Fibroblast of the aortic adventitia (primary cell): ENCODE results near the gene PADI2. TPM values are rescaled to one million over a fixed set of nuclear protein-coding genes. Genes with fewer than 3 reads are reported as not detected.
A peak's percentile ranks its signal among the peaks of the same experiment; 100 is the strongest.

Experiments
- DNase-seq: peaks from one replicate; pipeline ENCODE4 v3.0.0-alpha.2; 2010; ENCODE audit warnings: low read depth
- H3K4me3 ChIP-seq: 2 replicates; pipeline ENCODE4 v1.5.1; 2011; ENCODE audit warnings: low read depth, mild to moderate bottlenecking, control low read depth, low read length, moderate library complexity
- total RNA-seq: library from RNA; depleted of rRNA; stranded (reverse); fragments of >200 nt; gene quantifications from 2 replicates; pipeline ENCODE4 v1.2.3, GENCODE V29; 2012; ENCODE audit warnings: low replicate concordance
- TF ChIP-seq, protein P1 (sequence below): IDR thresholded peaks from 2 replicates; pipeline ENCODE4 v1.5.1; 2011; ENCODE audit warnings: mild to moderate bottlenecking, low read length, control low read depth, inconsistent platforms; ENCODE audit not compliant: insufficient read depth

PADI2 gene
- total RNA-seq, 1 donor: 0.09 TPM

DNA sequence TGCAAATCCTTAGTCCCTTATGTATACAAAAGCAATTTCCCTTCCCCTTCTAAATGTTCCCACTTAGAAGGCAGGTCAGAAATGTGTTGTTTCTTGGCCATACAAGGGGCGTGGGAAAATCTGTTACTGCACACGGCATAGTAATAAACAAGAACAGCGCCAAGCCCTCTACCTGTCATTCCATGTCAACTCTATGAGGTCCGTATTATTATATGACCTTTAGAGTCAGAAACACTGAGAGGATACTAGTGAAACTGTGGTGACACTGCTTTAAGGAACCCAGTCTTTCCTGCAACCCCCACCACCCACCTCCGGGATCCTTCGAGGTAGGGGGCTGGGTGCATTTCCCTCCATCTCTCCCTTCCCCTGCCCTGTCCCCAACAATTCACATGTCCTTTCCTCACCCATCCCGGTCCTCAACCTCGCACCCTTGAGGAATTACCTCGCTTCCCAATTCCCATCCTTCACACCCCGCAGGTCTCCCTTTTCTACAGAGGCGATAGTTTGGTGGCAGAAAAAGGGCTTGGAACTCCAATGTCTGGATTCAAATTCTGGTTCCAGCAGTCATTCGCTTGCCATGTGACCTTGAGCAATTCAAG, 66.1 kb downstream of the PADI2 start:
- peak overlapping the region; percentile 100 for H3K4me3 ChIP-seq
- DNase-seq: no peak

DNA sequence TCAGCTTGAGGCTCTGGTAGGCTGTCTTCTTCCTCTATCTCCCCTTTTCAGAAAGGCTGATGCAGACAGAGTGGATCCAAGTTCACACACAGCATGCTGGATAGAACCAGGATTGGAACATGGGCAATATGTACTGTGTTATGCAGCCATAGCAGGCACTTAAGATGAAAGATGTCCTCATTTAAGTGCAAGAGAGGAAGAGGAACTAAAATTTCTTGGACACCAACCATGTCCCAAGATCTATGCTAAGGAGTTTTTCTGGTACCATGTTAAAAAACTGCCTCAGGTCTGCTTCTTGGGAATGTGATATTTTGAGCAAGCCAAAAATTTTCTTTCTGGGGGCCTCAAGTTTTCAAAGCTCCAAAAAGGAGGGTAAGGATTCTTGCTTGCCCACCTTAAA, 66.6 kb downstream of the PADI2 start:
- TF ChIP-seq, protein P1, sequence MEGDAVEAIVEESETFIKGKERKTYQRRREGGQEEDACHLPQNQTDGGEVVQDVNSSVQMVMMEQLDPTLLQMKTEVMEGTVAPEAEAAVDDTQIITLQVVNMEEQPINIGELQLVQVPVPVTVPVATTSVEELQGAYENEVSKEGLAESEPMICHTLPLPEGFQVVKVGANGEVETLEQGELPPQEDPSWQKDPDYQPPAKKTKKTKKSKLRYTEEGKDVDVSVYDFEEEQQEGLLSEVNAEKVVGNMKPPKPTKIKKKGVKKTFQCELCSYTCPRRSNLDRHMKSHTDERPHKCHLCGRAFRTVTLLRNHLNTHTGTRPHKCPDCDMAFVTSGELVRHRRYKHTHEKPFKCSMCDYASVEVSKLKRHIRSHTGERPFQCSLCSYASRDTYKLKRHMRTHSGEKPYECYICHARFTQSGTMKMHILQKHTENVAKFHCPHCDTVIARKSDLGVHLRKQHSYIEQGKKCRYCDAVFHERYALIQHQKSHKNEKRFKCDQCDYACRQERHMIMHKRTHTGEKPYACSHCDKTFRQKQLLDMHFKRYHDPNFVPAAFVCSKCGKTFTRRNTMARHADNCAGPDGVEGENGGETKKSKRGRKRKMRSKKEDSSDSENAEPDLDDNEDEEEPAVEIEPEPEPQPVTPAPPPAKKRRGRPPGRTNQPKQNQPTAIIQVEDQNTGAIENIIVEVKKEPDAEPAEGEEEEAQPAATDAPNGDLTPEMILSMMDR: no peak
- no peak for DNase-seq
- H3K4me3 ChIP-seq: peak overlapping the region; percentile 100

More for the DNA sequence above, 66.1 kb downstream of the PADI2 start:
- TF ChIP-seq, protein P1: no peak

DNA sequence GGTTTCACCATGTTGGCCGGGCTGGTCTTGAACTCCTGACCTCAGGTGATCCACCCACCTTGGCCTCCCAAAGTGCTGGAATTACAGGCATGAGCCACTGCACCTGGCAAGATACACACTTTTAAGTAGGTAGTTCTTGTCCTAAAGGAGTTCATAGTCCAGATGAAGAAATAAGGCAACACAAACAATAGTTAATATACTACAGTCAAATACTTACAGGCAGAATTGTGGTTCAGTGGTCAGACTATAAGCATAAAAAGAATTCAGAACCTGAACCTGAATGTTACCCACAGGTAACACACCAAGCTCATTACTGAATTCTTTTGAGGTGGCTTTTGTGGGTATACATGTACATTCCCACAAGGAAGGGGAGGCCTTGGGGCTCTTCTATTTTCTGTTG, 67.2 kb downstream of the PADI2 start:
- TF ChIP-seq, protein P1: no peak
- H3K4me3 ChIP-seq: no peak overlapping the region
- no peak for DNase-seq

DNA sequence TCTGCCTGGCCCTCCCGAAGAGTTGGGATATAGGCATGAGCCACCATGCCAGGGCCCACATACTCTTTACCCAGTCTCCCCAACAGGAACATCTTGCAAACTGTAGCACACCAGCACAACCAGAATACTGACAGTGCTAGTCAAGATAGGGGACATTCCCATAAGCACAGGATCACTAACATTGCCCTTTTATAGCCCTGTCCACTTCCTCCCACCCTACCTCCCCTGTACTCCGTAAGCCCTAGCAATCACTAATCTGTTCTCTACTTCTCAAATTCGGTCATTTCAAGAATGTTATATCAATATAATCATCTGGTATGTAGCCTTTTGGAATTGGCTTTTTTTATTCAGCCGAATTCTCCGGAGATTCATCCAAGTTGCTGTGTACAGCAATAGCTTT, 71.3 kb downstream of the PADI2 start:
- H3K4me3 ChIP-seq: no peak overlapping the region
- no peak for DNase-seq
- TF ChIP-seq, protein P1: no peak

DNA sequence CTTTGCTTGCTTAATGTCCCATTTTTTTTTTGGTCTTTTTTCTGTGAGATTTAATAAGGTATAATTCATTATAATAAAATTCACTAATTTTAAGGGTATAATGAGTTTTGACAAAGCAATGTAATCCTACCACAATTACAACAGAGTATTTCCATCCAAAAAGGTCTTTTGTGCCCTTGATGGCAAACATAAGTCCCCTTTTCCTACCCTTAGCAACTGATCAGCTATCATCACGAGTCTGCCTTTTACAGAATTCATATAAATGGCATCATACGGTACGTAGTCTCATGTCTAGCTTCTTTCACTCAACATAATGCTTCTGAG, 73.0 kb downstream of the PADI2 start:
- TF ChIP-seq, protein P1: no peak
- H3K4me3 ChIP-seq: no peak overlapping the region
- DNase-seq: no peak

DNA sequence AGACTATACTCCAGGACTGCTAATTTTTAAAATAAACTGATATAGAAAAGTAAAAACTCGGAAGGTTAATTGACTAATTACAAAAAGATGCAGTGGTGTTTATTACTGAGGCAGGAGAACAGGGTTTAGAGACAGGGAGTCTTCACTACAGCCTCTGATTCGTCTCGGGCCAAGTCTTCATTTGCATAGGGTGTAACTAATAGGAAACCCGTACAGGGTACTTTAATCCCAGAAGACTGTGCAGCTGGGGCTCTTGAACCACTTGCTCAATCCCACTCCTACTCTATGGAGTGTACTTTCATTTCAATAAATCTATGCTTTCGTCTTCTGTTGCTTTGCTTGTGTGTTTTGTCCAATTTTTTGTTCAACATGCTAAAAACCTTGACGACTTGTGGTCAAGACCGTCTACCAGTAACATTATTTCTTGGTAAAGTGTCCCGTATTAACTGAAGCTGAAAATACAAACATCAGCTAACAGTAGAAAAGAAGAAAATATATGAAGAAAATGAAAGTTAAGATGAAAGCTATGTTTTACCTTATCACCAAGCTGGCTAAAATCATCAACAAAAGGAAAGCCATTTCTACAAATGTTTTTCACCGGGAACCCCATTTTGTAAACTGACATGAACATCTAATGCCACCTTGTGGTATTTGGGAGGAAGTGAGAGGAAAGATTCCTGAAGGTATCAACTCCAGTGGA, 73.5 kb downstream of the PADI2 start:
- TF ChIP-seq, protein P1: peak; percentile 84
- peak overlapping the region; percentile 23 for H3K4me3 ChIP-seq
- DNase-seq: peak; percentile 83

DNA sequence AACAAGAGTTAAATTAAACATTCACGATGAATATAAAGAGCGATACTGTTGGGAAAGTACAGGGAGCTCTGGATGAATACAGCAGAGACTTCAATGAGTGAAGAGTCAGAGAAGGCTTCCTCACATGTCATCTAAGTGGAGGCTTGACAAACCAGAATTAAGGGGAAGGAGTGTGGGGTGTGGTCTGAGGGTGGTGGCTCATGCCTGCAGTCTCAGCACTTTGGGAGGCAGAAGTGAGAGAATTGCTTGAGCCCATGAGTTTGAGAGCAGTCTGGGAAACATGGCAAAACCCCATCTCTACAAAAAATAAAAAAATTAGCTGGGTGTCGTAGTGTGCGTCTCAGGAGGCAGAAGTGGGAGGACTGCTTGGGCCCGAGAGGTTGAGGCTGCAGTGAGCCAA, 74.1 kb downstream of the PADI2 start:
- DNase-seq: no peak
- H3K4me3 ChIP-seq: no peak overlapping the region
- TF ChIP-seq, protein P1: no peak
